WTC11 (cell line): ENCODE data around the gene FOXK1. TPM values are rescaled to one million over a fixed set of nuclear protein-coding genes. Genes with fewer than 3 reads are reported as not detected.

Experiments
- ATAC-seq: fragments of 200-7000 bp; cut with Tn5 transposase; 2 replicates; pipeline ENCODE4 v1.10.0; 2021; ENCODE audit warnings: mild to moderate bottlenecking, moderate library complexity
- CTCF ChIA-PET: fragments of 300-600 bp; sonication (Branson Sonifier 250); formaldehyde crosslinking; loops from one replicate; lab custom pipeline; 2021; ENCODE audit warnings: antibody characterized with exemption; lab: Charles Lee
- POLR2A ChIA-PET: fragments of 350-600 bp; sonication (Branson Sonifier 250); formaldehyde crosslinking; loops from one replicate; lab custom pipeline; 2021; ENCODE audit warnings: antibody characterized with exemption; lab: Charles Lee
- DNase-seq: peaks from one replicate; pipeline ENCODE4 v3.0.0; 2021; ENCODE audit warnings: low spot score
- H3K27ac Mint-ChIP-seq: 2 replicates; pipeline ENCODE4 v1.8.0; 2021; ENCODE audit warnings: mixed read lengths
- H3K27me3 Mint-ChIP-seq: 2 replicates; pipeline ENCODE4 v1.8.0; 2021; ENCODE audit warnings: low read depth, mild to moderate bottlenecking, moderate library complexity, mixed read lengths
- H3K36me3 Mint-ChIP-seq: 2 replicates; pipeline ENCODE4 v1.8.0; 2021; ENCODE audit warnings: mixed read lengths
- H3K4me1 Mint-ChIP-seq: 2 replicates; pipeline ENCODE4 v1.8.0; 2022; ENCODE audit warnings: mixed read lengths
- H3K4me3 Mint-ChIP-seq: 2 replicates; pipeline ENCODE4 v1.8.0; 2021; ENCODE audit warnings: mild to moderate bottlenecking, moderate library complexity, mixed read lengths
- H3K9me3 Mint-ChIP-seq: 2 replicates; pipeline ENCODE4 v1.8.0; 2021; ENCODE audit warnings: mixed read lengths
- CBFB ChIP-seq: sonication (generic); formaldehyde crosslinking; IDR thresholded peaks from 2 replicates; pipeline ENCODE4 v1.8.1; 2022; ENCODE audit warnings: mild to moderate bottlenecking, low read depth, missing genetic modification reagents
- ETV6 ChIP-seq: sonication (generic); formaldehyde crosslinking; IDR thresholded peaks from 2 replicates; pipeline ENCODE4 v1.8.1; 2022; ENCODE audit warnings: mild to moderate bottlenecking, missing genetic modification reagents
- FOXJ3 ChIP-seq: sonication (generic); formaldehyde crosslinking; IDR thresholded peaks from 2 replicates; pipeline ENCODE4 v1.9.0; 2021; ENCODE audit warnings: missing genetic modification reagents, mild to moderate bottlenecking, borderline replicate concordance
- GRHL2 ChIP-seq: fragments of 250-450 bp; sonication (Bioruptor Pico); IDR thresholded peaks from 2 replicates; pipeline ENCODE4 v1.8.0; 2022; ENCODE audit warnings: mild to moderate bottlenecking, moderate library complexity; ENCODE audit not compliant: insufficient replicate concordance, severe bottlenecking
- JUN ChIP-seq: sonication (generic); formaldehyde crosslinking; IDR thresholded peaks from 2 replicates; pipeline ENCODE4 v1.8.0; 2023; ENCODE audit warnings: mild to moderate bottlenecking, missing genetic modification reagents
- MYBL2 ChIP-seq: sonication (generic); formaldehyde crosslinking; IDR thresholded peaks from 2 replicates; pipeline ENCODE4 v1.8.1; 2023; ENCODE audit warnings: mild to moderate bottlenecking, moderate library complexity, missing genetic modification reagents
- NFE2L1 ChIP-seq: sonication (generic); formaldehyde crosslinking; IDR thresholded peaks from 2 replicates; pipeline ENCODE4 v1.8.1; 2023; ENCODE audit warnings: missing genetic modification reagents
- NFYB ChIP-seq: sonication (generic); formaldehyde crosslinking; conservative IDR thresholded peaks from 2 replicates; pipeline ENCODE4 v1.8.0; 2022; ENCODE audit warnings: low read depth, missing genetic modification reagents
- NR3C1 ChIP-seq: sonication (generic); formaldehyde crosslinking; conservative IDR thresholded peaks from 2 replicates; pipeline ENCODE4 v1.8.1; 2023; ENCODE audit warnings: low read depth, mild to moderate bottlenecking, missing genetic modification reagents
- PRRX2 ChIP-seq: fragments of 250-450 bp; sonication (Bioruptor Pico); IDR thresholded peaks from 2 replicates; pipeline ENCODE4 v1.8.0; 2021; ENCODE audit warnings: mild to moderate bottlenecking
- RORB ChIP-seq: fragments of 250-450 bp; sonication (Bioruptor Pico); IDR thresholded peaks from 2 replicates; pipeline ENCODE4 v1.9.0; 2021; ENCODE audit warnings: mild to moderate bottlenecking
- SMAD3 ChIP-seq: sonication (generic); formaldehyde crosslinking; IDR thresholded peaks from 2 replicates; pipeline ENCODE4 v1.8.0; 2022; ENCODE audit warnings: missing genetic modification reagents, mild to moderate bottlenecking, borderline replicate concordance
- TEAD4 ChIP-seq: sonication (generic); formaldehyde crosslinking; IDR thresholded peaks from 2 replicates; pipeline ENCODE4 v1.8.0; 2022; ENCODE audit warnings: mild to moderate bottlenecking, missing genetic modification reagents
- USF1 ChIP-seq: sonication (generic); formaldehyde crosslinking; IDR thresholded peaks from 2 replicates; pipeline ENCODE4 v1.8.0; 2022; ENCODE audit warnings: mild to moderate bottlenecking, missing genetic modification reagents
- ZNF121 ChIP-seq: sonication (generic); formaldehyde crosslinking; IDR thresholded peaks from 2 replicates; pipeline ENCODE4 v1.8.0; 2023; ENCODE audit warnings: missing genetic modification reagents
- ZNF281 ChIP-seq: sonication (generic); formaldehyde crosslinking; IDR thresholded peaks from 2 replicates; pipeline ENCODE4 v1.8.0; 2023; ENCODE audit warnings: mild to moderate bottlenecking, missing genetic modification reagents
- ZNF317 ChIP-seq: sonication (generic); formaldehyde crosslinking; IDR thresholded peaks from 2 replicates; pipeline ENCODE4 v1.8.1; 2023; ENCODE audit warnings: low read depth, mild to moderate bottlenecking, moderate library complexity, missing genetic modification reagents, borderline replicate concordance
- ZNF396 ChIP-seq: fragments of 250-450 bp; sonication (Bioruptor Pico); IDR thresholded peaks from 2 replicates; pipeline ENCODE4 v1.8.0; 2021; ENCODE audit warnings: mild to moderate bottlenecking, moderate library complexity, borderline replicate concordance
- ZSCAN18 ChIP-seq: fragments of 250-450 bp; sonication (Bioruptor Pico); IDR thresholded peaks from 2 replicates; pipeline ENCODE4 v2.1.2; 2022; ENCODE audit warnings: mild to moderate bottlenecking, moderate library complexity
- total RNA-seq: library from RNA; stranded (reverse); gene quantifications from 3 replicates; pipeline ENCODE4 v1.2.3, GENCODE V29; 2021
- TF ChIP-seq, protein P1 (sequence below): sonication (generic); formaldehyde crosslinking; IDR thresholded peaks from 2 replicates; pipeline ENCODE4 v1.8.0; 2022; ENCODE audit warnings: missing genetic modification reagents
- TF ChIP-seq, protein P2 (sequence below): sonication (generic); formaldehyde crosslinking; IDR thresholded peaks from 2 replicates; pipeline ENCODE4 v1.8.1; 2023; ENCODE audit warnings: mild to moderate bottlenecking, moderate library complexity, missing genetic modification reagents
- TF ChIP-seq, protein P3 (sequence below): sonication (generic); formaldehyde crosslinking; IDR thresholded peaks from 2 replicates; pipeline ENCODE4 v1.8.1; 2023; ENCODE audit warnings: mild to moderate bottlenecking, missing genetic modification reagents

Gene FOXK1
- total RNA-seq, 1 experiment from 2014 or later: 21.9 TPM

- TF ChIP-seq, protein P1, sequence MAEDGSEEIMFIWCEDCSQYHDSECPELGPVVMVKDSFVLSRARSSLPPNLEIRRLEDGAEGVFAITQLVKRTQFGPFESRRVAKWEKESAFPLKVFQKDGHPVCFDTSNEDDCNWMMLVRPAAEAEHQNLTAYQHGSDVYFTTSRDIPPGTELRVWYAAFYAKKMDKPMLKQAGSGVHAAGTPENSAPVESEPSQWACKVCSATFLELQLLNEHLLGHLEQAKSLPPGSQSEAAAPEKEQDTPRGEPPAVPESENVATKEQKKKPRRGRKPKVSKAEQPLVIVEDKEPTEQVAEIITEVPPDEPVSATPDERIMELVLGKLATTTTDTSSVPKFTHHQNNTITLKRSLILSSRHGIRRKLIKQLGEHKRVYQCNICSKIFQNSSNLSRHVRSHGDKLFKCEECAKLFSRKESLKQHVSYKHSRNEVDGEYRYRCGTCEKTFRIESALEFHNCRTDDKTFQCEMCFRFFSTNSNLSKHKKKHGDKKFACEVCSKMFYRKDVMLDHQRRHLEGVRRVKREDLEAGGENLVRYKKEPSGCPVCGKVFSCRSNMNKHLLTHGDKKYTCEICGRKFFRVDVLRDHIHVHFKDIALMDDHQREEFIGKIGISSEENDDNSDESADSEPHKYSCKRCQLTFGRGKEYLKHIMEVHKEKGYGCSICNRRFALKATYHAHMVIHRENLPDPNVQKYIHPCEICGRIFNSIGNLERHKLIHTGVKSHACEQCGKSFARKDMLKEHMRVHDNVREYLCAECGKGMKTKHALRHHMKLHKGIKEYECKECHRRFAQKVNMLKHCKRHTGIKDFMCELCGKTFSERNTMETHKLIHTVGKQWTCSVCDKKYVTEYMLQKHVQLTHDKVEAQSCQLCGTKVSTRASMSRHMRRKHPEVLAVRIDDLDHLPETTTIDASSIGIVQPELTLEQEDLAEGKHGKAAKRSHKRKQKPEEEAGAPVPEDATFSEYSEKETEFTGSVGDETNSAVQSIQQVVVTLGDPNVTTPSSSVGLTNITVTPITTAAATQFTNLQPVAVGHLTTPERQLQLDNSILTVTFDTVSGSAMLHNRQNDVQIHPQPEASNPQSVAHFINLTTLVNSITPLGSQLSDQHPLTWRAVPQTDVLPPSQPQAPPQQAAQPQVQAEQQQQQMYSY: no peak
- TF ChIP-seq ZNF317 (CRISPR knock-in tag) (no peak), SMAD3 (CRISPR knock-in tag) (no peak), TEAD4 (CRISPR knock-in tag) (no peak), CBFB (CRISPR knock-in tag) (no peak), PRRX2 (CRISPR knock-in tag) (no peak), NR3C1 (CRISPR knock-in tag) (no peak)
These were observed 64.9 kb downstream of the FOXK1 start (continued) for GRCh38 chr7:4747013-4747412.

DNA sequence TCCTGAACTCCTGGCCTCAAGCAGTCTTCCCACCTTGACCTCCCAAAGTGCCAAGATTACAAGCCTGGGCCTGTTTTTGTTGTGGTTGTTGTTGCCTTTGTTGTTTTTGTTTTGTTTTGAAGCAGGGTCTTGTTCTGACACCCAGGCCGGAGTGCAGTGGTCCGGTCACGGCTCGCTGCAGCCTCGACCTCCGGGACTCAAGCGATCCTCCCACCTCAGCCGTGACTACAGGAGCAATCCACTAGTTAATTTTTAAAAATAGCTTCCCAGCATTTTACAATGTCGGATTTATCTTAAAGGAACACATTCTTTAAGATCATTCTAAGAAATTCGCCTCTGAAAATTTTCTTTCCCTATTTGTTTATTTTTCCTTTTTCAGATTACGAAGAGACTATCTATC lies 65.7 kb downstream of the FOXK1 start:
- Mint-ChIP-seq H3K27me3 (peaks cover 39% of the 10 kb centered on the region), H3K4me3 (no peak overlapping the region), H3K36me3 (peaks cover 12% of the 10 kb centered on the region), H3K4me1 (peaks cover 23% of the 10 kb centered on the region), H3K27ac (no peak overlapping the region), H3K9me3 (no peaks in the 10 kb centered on the region)
- POLR2A ChIA-PET: no interaction called here
- ATAC-seq: no peak
- DNase-seq: no peak
- CTCF ChIA-PET: no interaction called here
- TF ChIP-seq, protein P2, sequence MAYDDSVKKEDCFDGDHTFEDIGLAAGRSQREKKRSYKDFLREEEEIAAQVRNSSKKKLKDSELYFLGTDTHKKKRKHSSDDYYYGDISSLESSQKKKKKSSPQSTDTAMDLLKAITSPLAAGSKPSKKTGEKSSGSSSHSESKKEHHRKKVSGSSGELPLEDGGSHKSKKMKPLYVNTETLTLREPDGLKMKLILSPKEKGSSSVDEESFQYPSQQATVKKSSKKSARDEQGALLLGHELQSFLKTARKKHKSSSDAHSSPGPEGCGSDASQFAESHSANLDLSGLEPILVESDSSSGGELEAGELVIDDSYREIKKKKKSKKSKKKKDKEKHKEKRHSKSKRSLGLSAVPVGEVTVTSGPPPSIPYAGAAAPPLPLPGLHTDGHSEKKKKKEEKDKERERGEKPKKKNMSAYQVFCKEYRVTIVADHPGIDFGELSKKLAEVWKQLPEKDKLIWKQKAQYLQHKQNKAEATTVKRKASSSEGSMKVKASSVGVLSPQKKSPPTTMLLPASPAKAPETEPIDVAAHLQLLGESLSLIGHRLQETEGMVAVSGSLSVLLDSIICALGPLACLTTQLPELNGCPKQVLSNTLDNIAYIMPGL (CRISPR knock-in tag): no peak
- no peak for TF ChIP-seq ZNF121 (CRISPR knock-in tag)
- TF ChIP-seq TEAD4 (CRISPR knock-in tag): no peak
- no peak for TF ChIP-seq USF1 (CRISPR knock-in tag)
- TF ChIP-seq ZNF396 (CRISPR knock-in tag): no peak
- no peak for TF ChIP-seq MYBL2
- no peak for TF ChIP-seq ZNF281
- no peak for TF ChIP-seq FOXJ3
- no peak for TF ChIP-seq ETV6
- no peak for TF ChIP-seq RORB (CRISPR knock-in tag)
- no peak for TF ChIP-seq JUN (CRISPR knock-in tag)
- no peak for TF ChIP-seq NFYB (CRISPR knock-in tag)
- no peak for TF ChIP-seq ZSCAN18
- no peak for TF ChIP-seq GRHL2 (CRISPR knock-in tag)
- TF ChIP-seq, protein P3, sequence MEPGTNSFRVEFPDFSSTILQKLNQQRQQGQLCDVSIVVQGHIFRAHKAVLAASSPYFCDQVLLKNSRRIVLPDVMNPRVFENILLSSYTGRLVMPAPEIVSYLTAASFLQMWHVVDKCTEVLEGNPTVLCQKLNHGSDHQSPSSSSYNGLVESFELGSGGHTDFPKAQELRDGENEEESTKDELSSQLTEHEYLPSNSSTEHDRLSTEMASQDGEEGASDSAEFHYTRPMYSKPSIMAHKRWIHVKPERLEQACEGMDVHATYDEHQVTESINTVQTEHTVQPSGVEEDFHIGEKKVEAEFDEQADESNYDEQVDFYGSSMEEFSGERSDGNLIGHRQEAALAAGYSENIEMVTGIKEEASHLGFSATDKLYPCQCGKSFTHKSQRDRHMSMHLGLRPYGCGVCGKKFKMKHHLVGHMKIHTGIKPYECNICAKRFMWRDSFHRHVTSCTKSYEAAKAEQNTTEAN (CRISPR knock-in tag): no peak
- TF ChIP-seq NFE2L1 (CRISPR knock-in tag): no peak
